ENCODE results near the gene MAN2A1.

DNA sequence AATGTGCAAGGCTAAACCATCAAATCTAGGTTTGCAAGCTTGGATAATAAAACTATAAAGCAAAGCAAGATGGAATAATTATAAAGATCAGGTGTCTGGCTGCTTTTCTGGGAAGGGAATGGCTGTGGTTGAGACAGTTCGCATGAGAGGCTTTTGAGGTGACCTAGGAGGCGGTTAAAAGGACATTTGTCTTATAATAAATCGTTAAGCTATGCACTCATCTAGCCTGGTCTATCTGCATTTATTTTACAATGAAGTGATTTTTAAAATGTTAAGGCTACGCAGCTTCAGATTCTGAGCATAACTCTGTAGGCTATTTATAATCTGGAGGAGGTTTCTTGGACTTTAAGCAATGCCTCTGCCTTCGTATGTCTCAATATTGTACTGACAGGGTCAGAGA, 29.4 kb upstream of the MAN2A1 start:
- TF ChIP-seq CREB1 (IDR thresholded peaks at IDR 0.05; ENCODE audit: low read depth) (no peak), TEAD4 (IDR thresholded peaks at IDR 0.05) (no peak), RAD21 (IDR thresholded peaks at IDR 0.05; ENCODE audit: low read depth) (no peak), TCF12 (IDR thresholded peaks at IDR 0.05; ENCODE audit: low read depth) (no peak), EGR1 (IDR thresholded peaks at IDR 0.05) (no peak), FOXM1 (IDR thresholded peaks at IDR 0.05; ENCODE audit: borderline replicate concordance, low read depth) (no peak), ZBTB7A (IDR thresholded peaks at IDR 0.05; ENCODE audit: low read depth) (no peak), NFIC (IDR thresholded peaks at IDR 0.05) (no peak)
- TF ChIP-seq, protein P1, sequence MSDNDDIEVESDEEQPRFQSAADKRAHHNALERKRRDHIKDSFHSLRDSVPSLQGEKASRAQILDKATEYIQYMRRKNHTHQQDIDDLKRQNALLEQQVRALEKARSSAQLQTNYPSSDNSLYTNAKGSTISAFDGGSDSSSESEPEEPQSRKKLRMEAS (IDR thresholded peaks at IDR 0.05) = no peak
